ENCODE measurements around the gene BSPRY. TPM values are rescaled to one million over a fixed set of nuclear protein-coding genes. Genes with fewer than 3 reads are reported as not detected.

BSPRY gene
- total RNA-seq, 1 donor from 2014 or later: 10.8 TPM

GRCh38 chr9:113307396-113307975 lies 41.9 kb upstream of the BSPRY start:
- ATAC-seq (no peak), DNase-seq (no peak)
- intact Hi-C loops (cut with DNase I): no loop called here
- Histone ChIP-seq H3K4me1 (no peaks in the 10 kb centered on the region), H3K27me3 (no peaks in the 10 kb centered on the region), H3K9me3 (no peaks in the 10 kb centered on the region), H3K27ac (no peak overlapping the region), H3K36me3 (no peaks in the 10 kb centered on the region), H3K4me3 (no peak overlapping the region)
- no peak for TF ChIP-seq CTCF (IDR thresholded peaks at IDR 0.05)

DNA sequence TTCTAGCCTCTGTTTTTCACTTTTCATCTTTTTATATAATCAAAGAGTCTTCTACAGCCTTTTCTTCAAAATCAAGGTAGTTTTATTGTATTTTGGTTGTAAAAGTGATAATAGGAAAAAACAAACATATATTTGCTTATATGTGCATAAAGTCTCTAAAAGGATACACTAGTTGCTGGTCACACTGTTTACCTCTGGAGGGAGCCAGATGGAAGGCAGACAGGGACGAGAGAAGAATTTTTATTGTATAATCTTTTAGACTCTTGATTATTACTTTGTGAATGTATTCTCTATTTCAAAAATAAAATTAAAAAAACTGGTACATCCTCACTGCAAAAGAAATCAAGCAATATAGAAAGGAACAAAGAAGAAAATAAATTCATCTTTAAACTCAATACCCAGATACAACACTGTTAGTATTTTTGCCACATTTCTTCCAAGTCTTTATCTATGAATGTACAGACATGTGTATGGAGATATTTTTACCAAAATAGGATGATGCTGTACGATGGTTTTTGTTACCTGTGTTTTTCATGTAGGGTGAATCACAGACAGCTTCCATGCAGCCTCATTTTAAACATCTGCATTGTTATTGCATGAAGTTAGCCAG lies 40.0 kb upstream of the BSPRY start:
- DNase-seq: no peak
- H3K27ac ChIP-seq: no peak overlapping the region
- H3K9me3 ChIP-seq: no peaks in the 10 kb centered on the region
- peak; percentile 46 for ATAC-seq
- H3K4me1 ChIP-seq: no peaks in the 10 kb centered on the region
- intact Hi-C loops (cut with DNase I): no loop called here
- no peak overlapping the region for H3K4me3 ChIP-seq
- peak; percentile 59 for TF ChIP-seq CTCF (IDR thresholded peaks at IDR 0.05)
- H3K27me3 ChIP-seq: no peaks in the 10 kb centered on the region
- H3K36me3 ChIP-seq: no peaks in the 10 kb centered on the region

DNA sequence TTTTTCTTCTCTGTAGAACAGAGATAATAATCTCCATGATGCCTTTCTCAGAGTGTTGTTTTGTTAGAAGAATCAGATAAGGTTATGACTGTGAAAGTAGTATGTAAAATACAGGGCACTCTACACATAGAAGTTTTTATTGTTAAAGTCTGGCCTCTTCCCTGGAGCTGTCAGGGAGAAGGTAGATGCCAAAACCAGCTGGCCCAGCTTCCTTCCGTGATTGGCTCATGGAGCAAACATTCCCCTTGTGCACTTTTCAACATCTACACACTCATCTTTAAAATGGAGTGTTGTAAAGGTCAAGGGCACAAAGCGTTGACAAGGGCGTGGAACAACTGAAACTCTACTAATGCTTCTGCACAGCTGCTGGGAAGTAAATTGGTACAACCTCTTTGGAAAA lies 38.8 kb upstream of the BSPRY start:
- DNase-seq (no peak), ATAC-seq (no peak)
- intact Hi-C loops (cut with DNase I): no loop called here
- H3K27ac ChIP-seq: no peak overlapping the region
- TF ChIP-seq CTCF (IDR thresholded peaks at IDR 0.05): no peak
- H3K4me1 ChIP-seq: no peaks in the 10 kb centered on the region
- H3K27me3 ChIP-seq: no peaks in the 10 kb centered on the region
- no peak overlapping the region for H3K4me3 ChIP-seq
- H3K36me3 ChIP-seq: no peaks in the 10 kb centered on the region
- no peaks in the 10 kb centered on the region for H3K9me3 ChIP-seq

GRCh38 chr9:113311961-113312360 lies 37.4 kb upstream of the BSPRY start:
- no peak for TF ChIP-seq CTCF (IDR thresholded peaks at IDR 0.05)
- H3K9me3 ChIP-seq: no peaks in the 10 kb centered on the region
- H3K4me1 ChIP-seq: no peaks in the 10 kb centered on the region
- ATAC-seq: no peak
- H3K4me3 ChIP-seq: no peak overlapping the region
- no peaks in the 10 kb centered on the region for H3K27me3 ChIP-seq
- DNase-seq: no peak
- intact Hi-C loops (cut with DNase I): no loop called here
- no peak overlapping the region for H3K27ac ChIP-seq
- H3K36me3 ChIP-seq: no peaks in the 10 kb centered on the region

GRCh38 chr9:113313261-113313660 lies 36.1 kb upstream of the BSPRY start:
- intact Hi-C loops (cut with DNase I): no loop called here
- DNase-seq (no peak), ATAC-seq (no peak)
- H3K27ac ChIP-seq: no peak overlapping the region
- H3K27me3 ChIP-seq: no peaks in the 10 kb centered on the region
- H3K36me3 ChIP-seq: no peaks in the 10 kb centered on the region
- H3K4me1 ChIP-seq: no peaks in the 10 kb centered on the region
- no peak overlapping the region for H3K4me3 ChIP-seq
- TF ChIP-seq CTCF (IDR thresholded peaks at IDR 0.05): no peak
- no peaks in the 10 kb centered on the region for H3K9me3 ChIP-seq
